GM23338 (cell line): ENCODE results near the gene SNTG2.

ENCODE experiments used
- EZH2 ChIP-seq: fragments of 200-600 bp; sonication (generic); IDR thresholded peaks from one replicate; pipeline ENCODE4 v1.8.0; 2017; ENCODE audit warnings: antibody characterized with exemption, mild to moderate bottlenecking, low read depth; ENCODE audit not compliant: unreplicated experiment
- EZH2phosphoT487 ChIP-seq: fragments of 200-600 bp; sonication (generic); IDR thresholded peaks from one replicate; pipeline ENCODE4 v1.8.1; 2018; ENCODE audit warnings: antibody characterized with exemption; ENCODE audit not compliant: unreplicated experiment
- ZNF331 ChIP-seq: fragments of 250-450 bp; sonication (Bioruptor Pico); IDR thresholded peaks from 2 replicates; pipeline ENCODE4 v1.5.0; 2020; ENCODE audit warnings: low read depth, mild to moderate bottlenecking, moderate library complexity
- TF ChIP-seq, protein P1 (sequence below), 2 experiments: fragments of 200-600 bp in 1 of 2; sonication (generic) in 1 of 2; conservative IDR thresholded peaks; 2 replicates each; pipeline versions ENCODE4 v1.5.1 to v1.6.1; 2016 to 2017; ENCODE audit warnings: antibody characterized with exemption in 2 of 2, low read depth in 2 of 2, mild to moderate bottlenecking in 2 of 2, moderate library complexity in 1 of 2

DNA sequence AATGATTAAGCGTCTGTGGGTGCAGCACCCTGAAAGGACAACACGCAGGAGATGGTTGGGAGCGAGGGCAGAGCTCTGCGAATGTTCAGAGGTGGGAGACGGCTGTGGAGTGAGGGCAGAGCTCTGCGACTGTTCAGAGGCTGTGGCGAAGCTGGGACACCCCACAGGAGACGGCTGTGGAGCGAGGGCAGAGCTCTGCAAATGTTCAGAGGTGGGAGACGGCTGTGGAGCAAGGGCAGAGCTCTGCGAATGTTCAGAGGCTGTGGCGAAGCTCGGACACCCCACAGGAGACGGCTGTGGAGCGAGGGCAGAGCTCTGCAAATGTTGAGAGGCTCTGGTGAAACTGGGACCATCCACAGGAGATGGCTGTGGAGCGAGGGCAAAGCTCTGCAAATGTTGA is 40.0 kb upstream of the SNTG2 start:
- TF ChIP-seq, protein P1, sequence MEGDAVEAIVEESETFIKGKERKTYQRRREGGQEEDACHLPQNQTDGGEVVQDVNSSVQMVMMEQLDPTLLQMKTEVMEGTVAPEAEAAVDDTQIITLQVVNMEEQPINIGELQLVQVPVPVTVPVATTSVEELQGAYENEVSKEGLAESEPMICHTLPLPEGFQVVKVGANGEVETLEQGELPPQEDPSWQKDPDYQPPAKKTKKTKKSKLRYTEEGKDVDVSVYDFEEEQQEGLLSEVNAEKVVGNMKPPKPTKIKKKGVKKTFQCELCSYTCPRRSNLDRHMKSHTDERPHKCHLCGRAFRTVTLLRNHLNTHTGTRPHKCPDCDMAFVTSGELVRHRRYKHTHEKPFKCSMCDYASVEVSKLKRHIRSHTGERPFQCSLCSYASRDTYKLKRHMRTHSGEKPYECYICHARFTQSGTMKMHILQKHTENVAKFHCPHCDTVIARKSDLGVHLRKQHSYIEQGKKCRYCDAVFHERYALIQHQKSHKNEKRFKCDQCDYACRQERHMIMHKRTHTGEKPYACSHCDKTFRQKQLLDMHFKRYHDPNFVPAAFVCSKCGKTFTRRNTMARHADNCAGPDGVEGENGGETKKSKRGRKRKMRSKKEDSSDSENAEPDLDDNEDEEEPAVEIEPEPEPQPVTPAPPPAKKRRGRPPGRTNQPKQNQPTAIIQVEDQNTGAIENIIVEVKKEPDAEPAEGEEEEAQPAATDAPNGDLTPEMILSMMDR (conservative IDR thresholded peaks at IDR 0.05; ENCODE audit: low read depth in 2 of 2), result no peak
- TF ChIP-seq EZH2, result no peak
- no peak for TF ChIP-seq ZNF331 (CRISPR knock-in tag)
- no peak for TF ChIP-seq EZH2phosphoT487
